SJSA1 (cell line): ENCODE data around the gene ZNF221. TPM values are rescaled to one million over a fixed set of nuclear protein-coding genes. Genes with fewer than 3 reads are reported as not detected.
A peak's percentile ranks its signal among the peaks of the same experiment; 100 is the strongest.

ENCODE experiments used
- DNase-seq, 2 experiments: peaks; one replicate each; pipeline ENCODE4 v3.0.0-alpha.2; 2015 to 2020; ENCODE audit warnings: low spot score in 2 of 2, low read depth in 1 of 2
- H3K27ac ChIP-seq: fragments of 250-450 bp; sonication (Bioruptor Pico); 2 replicates; pipeline ENCODE4 v1.5.1; 2020; ENCODE audit warnings: mild to moderate bottlenecking, moderate library complexity
- H3K27me3 ChIP-seq: fragments of 250-450 bp; sonication (Bioruptor Pico); replicated peaks from 2 replicates; pipeline ENCODE4 v1.5.1; 2020; ENCODE audit warnings: mild to moderate bottlenecking, moderate library complexity
- H3K36me3 ChIP-seq: fragments of 250-450 bp; sonication (Bioruptor Pico); 2 replicates; pipeline ENCODE4 v1.5.1; 2020; ENCODE audit warnings: mild to moderate bottlenecking
- H3K4me1 ChIP-seq: fragments of 250-450 bp; sonication (Bioruptor Pico); replicated peaks from 2 replicates; pipeline ENCODE4 v1.6.1; 2021; ENCODE audit warnings: mild to moderate bottlenecking
- H3K4me3 ChIP-seq: fragments of 250-450 bp; sonication (Bioruptor Pico); 2 replicates; pipeline ENCODE4 v1.5.1; 2020; ENCODE audit warnings: mild to moderate bottlenecking
- H3K9me3 ChIP-seq: fragments of 250-450 bp; sonication (Bioruptor Pico); replicated peaks from 2 replicates; pipeline ENCODE4 v1.5.1; 2020; ENCODE audit warnings: mild to moderate bottlenecking
- total RNA-seq: library from RNA; depleted of rRNA; stranded (reverse); fragments of >200 nt; shearing (Covaris generic); gene quantifications from 2 replicates; pipeline ENCODE4 v1.2.3, GENCODE V29; 2014; rRNA removed

The ZNF221 gene
- 2.0 and 5.4 TPM in 2 replicates for total RNA-seq

DNA sequence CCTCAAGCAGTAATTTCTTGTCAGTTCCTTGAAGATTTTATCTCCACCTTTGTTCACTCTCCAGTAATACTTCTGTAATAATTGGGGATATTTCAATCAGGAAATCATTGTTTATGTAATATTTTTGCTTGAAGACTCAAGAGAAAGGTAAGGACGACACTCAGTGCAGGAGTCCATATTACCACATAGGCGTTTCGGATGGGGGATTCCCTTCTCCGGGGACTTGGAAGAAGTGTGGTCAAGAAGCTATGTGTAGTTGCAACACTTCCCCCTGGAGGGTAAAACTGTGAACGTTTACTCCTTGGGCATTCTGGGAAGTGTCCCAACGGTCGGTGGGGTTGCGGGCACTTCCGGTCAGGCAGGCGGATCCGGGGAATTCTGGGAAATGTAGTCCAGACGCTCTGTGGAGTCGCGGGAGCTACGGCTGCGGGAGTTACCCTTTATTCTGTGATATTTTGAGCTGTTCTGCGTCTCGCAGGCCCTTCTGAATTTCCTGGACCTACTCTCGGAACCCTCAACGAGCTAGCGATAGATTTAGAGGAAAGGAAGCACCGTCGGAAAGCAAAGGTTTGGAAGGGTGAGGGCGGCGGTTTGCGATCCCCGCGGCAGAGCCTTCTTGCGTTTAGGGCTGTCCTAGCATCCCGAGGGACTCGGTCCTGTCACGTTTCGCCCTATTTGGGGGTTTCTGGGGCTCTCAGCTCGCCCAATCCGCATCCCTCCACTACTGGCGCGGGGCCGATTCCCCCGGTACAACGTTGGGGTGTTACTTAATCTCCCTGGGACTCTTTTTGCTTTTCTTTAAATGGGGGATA, at the start of gene ZNF221:
TSS of gene ZNF221 (plus strand) at position 395 of the 812 bp plus-strand sequence. CDS start 11,499 bp downstream, outside the sequence.
- H3K9me3 ChIP-seq = peaks cover 13% of the 10 kb centered on the region
- H3K27me3 ChIP-seq = no peaks in the 10 kb centered on the region
- DNase-seq = peak; percentile 91 to 94
- H3K36me3 ChIP-seq = no peaks in the 10 kb centered on the region; the same call in 1 of the 2 replicates
- H3K4me1 ChIP-seq = no peaks in the 10 kb centered on the region
- peak within 1 kb of the TSS; percentile 39 for H3K27ac ChIP-seq
- peak within 1 kb of the TSS; percentile 57 for H3K4me3 ChIP-seq

DNA sequence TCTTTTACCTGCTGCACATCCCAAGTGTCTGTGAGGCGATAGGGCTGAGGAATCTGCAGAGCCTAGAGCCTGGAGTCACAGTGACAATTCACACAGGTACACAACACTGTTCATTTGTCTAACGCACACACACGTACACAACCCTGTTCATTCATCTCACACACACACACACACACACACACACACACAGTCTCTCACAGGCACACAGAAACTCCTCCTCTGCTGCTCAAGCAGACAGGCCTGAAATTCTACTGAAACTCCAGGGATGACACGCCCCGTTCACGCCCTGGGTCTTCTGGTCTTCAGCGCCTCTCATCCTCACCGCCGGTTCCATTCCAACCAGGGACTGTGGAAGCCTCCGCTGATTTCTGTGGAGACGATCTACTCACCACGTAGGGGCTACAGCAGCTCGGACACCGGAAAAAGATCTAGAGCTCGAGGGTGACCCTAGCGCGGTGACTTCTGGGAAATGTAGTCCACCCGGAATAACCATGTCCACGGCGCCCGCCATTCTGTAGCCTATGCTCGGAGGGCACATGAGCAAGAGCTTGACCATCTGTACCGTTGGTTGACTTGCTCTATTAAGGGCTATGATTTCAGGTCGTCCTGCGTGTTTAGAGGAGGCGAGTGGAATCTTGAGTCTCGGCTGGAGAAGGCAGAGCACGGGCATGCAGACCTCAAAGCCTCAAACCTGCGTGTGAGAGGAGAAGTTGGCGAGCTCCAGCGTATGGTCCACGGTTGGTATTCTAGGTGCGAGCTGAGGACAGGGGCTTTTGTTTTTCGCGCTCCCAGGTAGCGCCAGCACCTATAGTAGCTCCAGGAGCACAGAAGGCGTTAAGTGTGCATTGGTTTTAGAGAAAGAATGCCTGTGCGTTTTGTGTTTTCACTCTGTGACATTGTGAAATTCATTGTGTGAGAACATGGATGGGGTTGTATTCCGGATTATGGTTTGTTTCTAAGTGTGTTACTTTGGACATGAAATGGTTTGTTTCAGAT, 49.3 kb upstream of the ZNF221 start:
- Histone ChIP-seq H3K27me3 (no peaks in the 10 kb centered on the region), H3K27ac (no peak overlapping the region), H3K4me3 (peak overlapping the region; percentile 45), H3K9me3 (peaks cover 22% of the 10 kb centered on the region; the same call in 1 of the 2 replicates), H3K4me1 (0 out of 2 replicates have a peak, but pooled peaks cover 5% of the 10 kb centered on the region), H3K36me3 (no peaks in the 10 kb centered on the region)
- DNase-seq = peak; percentile 68 to 81

DNA sequence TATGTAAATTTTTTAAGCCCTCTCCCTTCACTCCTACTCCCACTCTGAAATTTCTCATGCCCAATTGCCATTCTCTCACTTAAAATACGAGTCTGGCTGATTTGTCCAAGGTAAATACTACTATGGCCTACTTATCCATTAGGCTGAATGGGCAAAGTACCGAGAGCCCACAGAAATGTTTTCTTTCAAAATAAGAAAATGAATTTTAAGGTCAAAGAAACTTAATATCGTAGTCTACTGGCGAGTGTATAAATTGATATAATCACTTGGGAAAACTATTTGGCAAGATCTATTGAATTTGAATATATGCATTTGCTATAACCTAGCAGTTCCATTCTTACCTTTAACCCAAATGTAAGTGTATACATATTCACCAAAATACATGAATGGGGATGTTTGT, 48.6 kb upstream of the ZNF221 start:
- 0 out of 2 replicates have a peak, but pooled peaks cover 5% of the 10 kb centered on the region for H3K4me1 ChIP-seq
- H3K36me3 ChIP-seq = no peaks in the 10 kb centered on the region
- H3K27ac ChIP-seq = no peak overlapping the region
- no peak overlapping the region for H3K4me3 ChIP-seq
- DNase-seq = no peak
- H3K27me3 ChIP-seq = no peaks in the 10 kb centered on the region
- peaks cover 24% of the 10 kb centered on the region; the same call in 1 of the 2 replicates for H3K9me3 ChIP-seq

DNA sequence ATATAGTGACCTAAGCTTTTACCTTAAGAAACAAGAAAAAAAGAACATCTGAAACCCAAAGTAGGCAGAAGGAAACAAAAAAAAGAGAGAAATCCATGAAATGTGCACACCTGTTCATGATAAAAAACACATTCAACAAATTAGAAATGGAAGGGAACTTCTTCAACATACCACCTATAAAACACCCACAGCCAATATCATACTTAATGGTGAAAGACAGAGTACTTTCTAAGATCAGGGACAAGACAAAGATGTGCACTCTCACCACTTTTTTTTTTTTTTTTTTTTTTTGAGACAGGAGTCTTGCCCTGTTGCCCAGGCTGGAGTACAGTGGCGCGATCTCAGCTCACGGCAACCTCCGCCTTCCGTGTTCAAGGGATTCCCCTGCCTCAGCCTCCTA, 45.1 kb upstream of the ZNF221 start:
- Histone ChIP-seq H3K36me3 (peaks cover under 1% of the 10 kb centered on the region), H3K4me3 (no peak overlapping the region), H3K9me3 (peaks cover 25% of the 10 kb centered on the region; the same call in 1 of the 2 replicates), H3K27me3 (no peaks in the 10 kb centered on the region), H3K27ac (no peak overlapping the region), H3K4me1 (0 out of 2 replicates have a peak, but pooled peaks cover 5% of the 10 kb centered on the region)
- no peak for DNase-seq

DNA sequence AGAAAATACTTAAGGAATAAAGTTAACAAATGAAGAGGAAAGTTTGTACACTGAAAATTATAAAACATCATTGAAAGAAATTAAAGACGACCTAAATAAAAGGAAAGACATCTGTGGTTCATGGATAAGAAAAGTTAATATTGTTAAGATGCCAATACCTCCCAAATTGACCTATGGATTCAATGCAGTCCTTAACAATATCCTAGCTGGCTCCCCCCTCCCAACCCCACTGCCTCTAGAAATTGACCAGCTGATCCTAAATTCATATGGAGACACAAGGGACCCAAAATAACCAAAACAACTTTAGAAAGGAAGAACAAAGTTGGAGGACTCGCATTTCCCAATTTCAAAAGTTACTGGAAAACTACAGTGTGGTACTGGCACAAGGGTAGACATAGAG, 44.3 kb upstream of the ZNF221 start:
- peaks cover 29% of the 10 kb centered on the region for H3K9me3 ChIP-seq
- DNase-seq = no peak
- H3K36me3 ChIP-seq = peaks cover 10% of the 10 kb centered on the region
- no peak overlapping the region for H3K4me3 ChIP-seq
- H3K27ac ChIP-seq = no peak overlapping the region
- H3K27me3 ChIP-seq = no peaks in the 10 kb centered on the region
- H3K4me1 ChIP-seq = no peaks in the 10 kb centered on the region

DNA sequence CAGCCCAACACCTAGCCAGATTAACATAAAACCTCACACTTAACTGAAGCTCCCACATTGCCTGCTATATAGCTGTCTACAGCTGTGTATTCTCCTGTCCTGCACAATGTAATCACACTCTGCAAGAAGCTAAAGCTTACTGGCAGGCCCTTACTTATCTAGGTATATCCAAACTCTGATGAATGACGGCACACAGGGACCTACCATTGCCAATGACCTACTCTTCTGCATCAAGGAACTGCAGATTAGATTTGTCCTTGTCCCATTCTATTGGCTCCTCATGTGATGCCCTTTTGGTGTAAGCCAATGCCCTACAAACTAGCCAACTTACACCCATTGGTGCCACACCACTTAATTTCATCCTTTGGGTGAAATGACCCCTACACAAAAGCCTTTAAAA, 42.4 kb upstream of the ZNF221 start:
- no peaks in the 10 kb centered on the region for H3K27me3 ChIP-seq
- H3K4me3 ChIP-seq = no peak overlapping the region
- peaks cover 32% of the 10 kb centered on the region for H3K9me3 ChIP-seq
- H3K4me1 ChIP-seq = no peaks in the 10 kb centered on the region
- no peak for DNase-seq
- H3K27ac ChIP-seq = no peak overlapping the region
- H3K36me3 ChIP-seq = peaks cover 29% of the 10 kb centered on the region

DNA sequence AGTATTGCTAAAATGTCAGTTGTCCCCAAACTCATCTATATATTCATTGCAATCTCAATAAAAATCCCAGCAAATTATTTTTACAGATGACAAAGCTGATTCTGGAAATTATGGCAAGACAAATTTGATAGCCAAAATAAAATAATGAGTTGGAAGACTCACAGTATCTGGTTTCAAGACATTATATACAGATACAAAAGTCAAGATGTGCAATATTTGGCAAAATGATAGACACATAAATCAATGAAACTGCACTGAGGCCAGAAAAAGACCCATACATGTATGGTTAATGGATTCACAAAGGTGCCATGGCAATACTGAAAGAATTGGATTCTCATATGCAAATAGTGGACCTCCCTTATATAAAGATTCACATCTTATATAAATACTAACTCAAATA, 40.1 kb upstream of the ZNF221 start:
- DNase-seq = no peak
- Histone ChIP-seq H3K36me3 (peaks cover 51% of the 10 kb centered on the region), H3K27ac (no peak overlapping the region), H3K4me1 (no peaks in the 10 kb centered on the region), H3K27me3 (no peaks in the 10 kb centered on the region), H3K4me3 (no peak overlapping the region), H3K9me3 (peaks cover 47% of the 10 kb centered on the region)

DNA sequence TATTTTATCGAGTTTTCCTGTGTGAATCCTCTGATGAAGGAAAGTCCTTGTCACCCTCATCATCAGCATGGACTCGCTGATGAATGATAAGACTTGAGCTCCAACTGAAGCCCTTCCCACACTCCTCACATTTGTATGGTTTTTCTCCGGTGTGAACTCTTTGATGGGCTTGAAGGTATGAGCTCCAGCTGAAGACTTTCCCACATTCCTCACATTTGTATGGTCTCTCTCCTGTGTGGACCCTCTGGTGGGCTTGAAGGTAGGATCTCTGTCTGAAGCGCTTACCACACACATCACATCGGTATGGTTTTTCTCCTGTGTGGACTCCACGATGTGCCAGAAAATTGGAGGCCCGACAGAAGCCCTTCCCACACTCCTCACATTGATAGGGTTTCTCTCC, 37.6 kb upstream of the ZNF221 start:
- Histone ChIP-seq H3K27me3 (no peaks in the 10 kb centered on the region), H3K4me1 (no peaks in the 10 kb centered on the region), H3K36me3 (peaks cover 76% of the 10 kb centered on the region), H3K27ac (no peak overlapping the region), H3K9me3 (peaks cover 45% of the 10 kb centered on the region), H3K4me3 (no peak overlapping the region)
- peak in 1 of 2 experiments; percentile 7 for DNase-seq

DNA sequence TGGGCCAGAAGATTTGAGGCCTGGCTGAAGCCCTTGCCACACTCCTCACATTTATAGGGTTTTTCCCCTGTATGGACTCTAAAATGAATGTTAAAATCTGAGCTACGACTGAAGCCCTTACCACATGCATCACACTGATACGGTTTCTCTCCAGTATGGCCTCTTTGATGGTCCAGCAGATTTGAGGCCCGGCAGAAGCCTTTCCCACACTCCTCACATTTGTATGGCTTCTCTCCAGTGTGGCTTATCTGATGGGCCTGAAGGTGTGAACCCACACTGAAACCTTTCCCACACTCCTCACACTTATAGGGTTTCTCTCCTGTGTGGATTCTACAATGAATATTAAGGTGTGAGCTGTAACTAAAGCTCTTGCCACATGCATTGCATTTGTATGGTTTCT, 37.0 kb upstream of the ZNF221 start:
- no peak for DNase-seq
- Histone ChIP-seq H3K27ac (no peak overlapping the region), H3K4me3 (no peak overlapping the region), H3K4me1 (no peaks in the 10 kb centered on the region), H3K27me3 (no peaks in the 10 kb centered on the region), H3K9me3 (peaks cover 45% of the 10 kb centered on the region), H3K36me3 (peaks cover 82% of the 10 kb centered on the region)

DNA sequence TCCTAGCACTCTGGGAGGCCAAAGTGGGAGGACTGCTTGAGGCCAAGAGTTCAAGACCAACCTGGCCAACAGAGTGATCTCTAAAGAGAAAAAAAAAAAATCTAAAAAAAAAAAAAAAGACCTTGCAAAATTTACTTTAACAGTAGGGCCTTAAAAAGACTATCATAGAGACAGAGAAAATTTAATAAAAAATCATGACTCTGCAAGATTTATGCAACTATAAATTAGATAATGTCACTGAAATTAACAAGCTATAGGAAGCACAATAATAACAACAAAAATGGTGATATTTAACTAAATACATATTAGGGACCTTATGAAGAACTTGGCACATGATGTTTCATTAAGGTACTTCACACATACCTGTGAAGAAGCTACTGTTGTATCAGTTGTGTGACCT, 27.2 kb upstream of the ZNF221 start:
- Histone ChIP-seq H3K4me3 (no peak overlapping the region), H3K27me3 (no peaks in the 10 kb centered on the region), H3K4me1 (no peaks in the 10 kb centered on the region), H3K36me3 (peaks cover 89% of the 10 kb centered on the region), H3K27ac (no peak overlapping the region), H3K9me3 (peaks cover 5% of the 10 kb centered on the region)
- DNase-seq = no peak

DNA sequence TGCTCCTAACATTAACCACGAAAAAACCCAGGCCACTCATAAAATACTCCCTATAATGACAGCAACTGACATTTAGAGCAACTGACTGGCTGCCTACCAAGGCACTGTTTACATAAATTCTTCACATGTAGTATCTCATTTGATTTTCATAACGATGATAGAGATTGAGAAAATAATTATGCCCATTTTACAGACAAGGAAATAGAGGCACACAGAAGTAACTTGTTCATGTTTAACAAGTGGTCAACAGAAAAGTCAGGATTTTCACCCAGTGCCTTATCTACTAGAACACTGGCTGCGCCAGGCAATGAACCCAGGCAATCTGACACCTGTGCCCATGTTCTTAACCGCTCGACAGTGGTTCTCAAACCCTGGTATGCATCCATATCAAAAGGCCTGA, 22.2 kb upstream of the ZNF221 start:
- Histone ChIP-seq H3K27me3 (no peaks in the 10 kb centered on the region), H3K27ac (no peak overlapping the region), H3K4me1 (no peaks in the 10 kb centered on the region; the same call in 1 of the 2 replicates), H3K4me3 (no peak overlapping the region), H3K9me3 (peaks cover 5% of the 10 kb centered on the region), H3K36me3 (peaks cover 86% of the 10 kb centered on the region)
- DNase-seq = no peak

DNA sequence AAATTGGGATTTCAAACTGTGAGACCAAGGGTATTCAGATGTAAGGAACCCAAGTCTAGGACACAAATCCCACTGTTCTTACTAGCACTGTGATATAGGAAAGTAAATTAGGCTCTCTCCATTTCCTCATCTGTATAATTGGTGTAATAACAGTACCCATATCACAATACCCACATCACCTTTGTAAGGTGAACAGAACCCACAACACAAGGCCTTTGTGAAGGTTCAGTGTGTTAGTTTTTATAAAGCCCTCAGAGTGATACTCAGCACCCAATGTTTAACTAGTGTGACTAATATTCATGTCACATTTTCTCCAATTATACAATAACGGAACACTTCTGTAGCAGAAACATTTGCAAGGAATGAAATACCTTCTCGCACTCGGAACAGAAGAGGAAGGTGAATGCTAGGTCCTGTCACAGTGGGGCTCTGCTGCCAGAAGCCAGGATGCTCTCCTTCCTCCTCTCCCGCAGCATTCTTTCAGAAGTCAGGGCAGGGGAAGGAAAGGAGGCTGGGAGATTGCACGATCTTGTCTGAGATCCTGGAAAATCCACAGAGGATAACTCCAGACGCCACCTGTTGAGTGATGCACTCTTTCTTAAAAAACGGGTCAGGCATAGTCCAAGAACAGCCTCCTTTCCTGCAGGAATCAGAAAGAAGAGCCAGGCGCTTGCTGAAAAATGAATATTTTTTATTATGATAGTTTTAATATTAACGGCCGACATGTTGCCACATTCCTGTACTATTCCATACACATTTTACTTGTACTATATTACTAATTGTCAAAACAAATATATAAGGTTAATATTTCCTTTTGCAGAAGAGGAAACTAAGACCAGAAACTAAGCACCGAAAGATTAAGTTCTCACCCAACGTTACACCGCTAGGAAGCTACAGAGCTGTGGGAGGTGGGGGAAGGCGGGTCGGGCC, 16.7 kb upstream of the ZNF221 start:
- peaks cover 4% of the 10 kb centered on the region for H3K4me1 ChIP-seq
- no peaks in the 10 kb centered on the region for H3K27me3 ChIP-seq
- H3K9me3 ChIP-seq = peaks cover 3% of the 10 kb centered on the region; the same call in 1 of the 2 replicates
- peaks cover 41% of the 10 kb centered on the region for H3K36me3 ChIP-seq
- peak in 1 of 2 experiments; percentile 23 for DNase-seq
- H3K27ac ChIP-seq = peak overlapping the region; percentile 61
- peak overlapping the region; percentile 57 for H3K4me3 ChIP-seq
